GM12873 (cell line): Measurements from ENCODE around the gene EXOC4.

Experiments used
- CTCF ChIP-seq: IDR thresholded peaks from 2 replicates; pipeline ENCODE4 v1.5.1; 2012; ENCODE audit warnings: low read depth, mild to moderate bottlenecking, moderate library complexity, low read length, control low read depth; ENCODE audit not compliant: insufficient read depth; ENCODE audit errors: missing control alignments

EXOC4 gene

GRCh38 chr7:133668296-133669060 lies 415.6 kb downstream of the EXOC4 start:
- TF ChIP-seq CTCF: no peak

GRCh38 chr7:133669061-133669455 lies 416.2 kb downstream of the EXOC4 start:
- no peak for TF ChIP-seq CTCF

GRCh38 chr7:133670250-133670649 lies 417.4 kb downstream of the EXOC4 start:
- no peak for TF ChIP-seq CTCF

- no peak for TF ChIP-seq CTCF
Observed at GRCh38 chr7:133672866-133673265, 420.0 kb downstream of the EXOC4 start.

GRCh38 chr7:133674079-133674763 lies 421.3 kb downstream of the EXOC4 start:
- no peak for TF ChIP-seq CTCF

GRCh38 chr7:133675510-133676218 lies 422.8 kb downstream of the EXOC4 start:
- TF ChIP-seq CTCF: no peak

GRCh38 chr7:133676805-133677370 lies 424.0 kb downstream of the EXOC4 start:
- TF ChIP-seq CTCF: no peak
